ENCODE measurements around the gene BLTP1. TPM values are rescaled to one million over a fixed set of nuclear protein-coding genes. Genes with fewer than 3 reads are reported as not detected.

The BLTP1 gene
- total RNA-seq, 2 experiments from 2014 or later = 26.6 to 30.7 TPM

- DNase-seq = no peak
- H3K4me3 Mint-ChIP-seq = no peak overlapping the region
- no peaks in the 10 kb centered on the region for H3K27me3 Mint-ChIP-seq
- intact Hi-C loops (cut with micrococcal nuclease) = no loop called here
- H3K4me1 Mint-ChIP-seq (ENCODE audit: low read depth) = peaks cover 24% of the 10 kb centered on the region
- ChIA-PET POLR2A (no interaction called here), CTCF (no interaction called here)
- peaks cover 3% of the 10 kb centered on the region for H3K36me3 Mint-ChIP-seq
- no peak overlapping the region for H3K27ac Mint-ChIP-seq
- H3K9me3 Mint-ChIP-seq = no peaks in the 10 kb centered on the region
Observed at GRCh38 chr4:122132891-122133290, 19.2 kb upstream of the BLTP1 start.

GRCh38 chr4:122139139-122139538, 13.0 kb upstream of the BLTP1 start:
- H3K9me3 Mint-ChIP-seq = no peaks in the 10 kb centered on the region
- ChIA-PET CTCF (interaction anchor here (0.6 kb wide), 1 partner anchor 444 kb away, joined by 3 read pairs; no protein-coding TSS in a partner anchor), POLR2A (no interaction called here)
- H3K27ac Mint-ChIP-seq = no peak overlapping the region
- DNase-seq = no peak
- H3K4me1 Mint-ChIP-seq (ENCODE audit: low read depth) = no peaks in the 10 kb centered on the region
- intact Hi-C loops (cut with micrococcal nuclease) = no loop called here
- no peak overlapping the region for H3K4me3 Mint-ChIP-seq
- H3K36me3 Mint-ChIP-seq = no peaks in the 10 kb centered on the region
- H3K27me3 Mint-ChIP-seq = no peaks in the 10 kb centered on the region

GRCh38 chr4:122140834-122141233, 11.3 kb upstream of the BLTP1 start:
- no peak overlapping the region for H3K27ac Mint-ChIP-seq
- DNase-seq = no peak
- no peak overlapping the region for H3K4me3 Mint-ChIP-seq
- H3K27me3 Mint-ChIP-seq = no peaks in the 10 kb centered on the region
- ChIA-PET POLR2A (no interaction called here), CTCF (no interaction called here)
- intact Hi-C loops (cut with micrococcal nuclease) = no loop called here
- no peaks in the 10 kb centered on the region for H3K4me1 Mint-ChIP-seq (ENCODE audit: low read depth)
- H3K36me3 Mint-ChIP-seq = no peaks in the 10 kb centered on the region
- no peaks in the 10 kb centered on the region for H3K9me3 Mint-ChIP-seq

GRCh38 chr4:122142687-122143086, 9.4 kb upstream of the BLTP1 start:
- Mint-ChIP-seq H3K4me3 (no peak overlapping the region), H3K27ac (no peak overlapping the region), H3K27me3 (no peaks in the 10 kb centered on the region), H3K4me1 (ENCODE audit: low read depth) (no peaks in the 10 kb centered on the region), H3K9me3 (no peaks in the 10 kb centered on the region), H3K36me3 (no peaks in the 10 kb centered on the region)
- DNase-seq = no peak
- CTCF ChIA-PET = interaction anchor here (0.7 kb wide), 1 partner anchor 12 kb away, joined by 3 read pairs; no protein-coding TSS in a partner anchor
- POLR2A ChIA-PET = no interaction called here
- intact Hi-C loops (cut with micrococcal nuclease) = no loop called here

GRCh38 chr4:122146652-122147051, 5.5 kb upstream of the BLTP1 start:
- CTCF ChIA-PET = no interaction called here
- no peaks in the 10 kb centered on the region for H3K27me3 Mint-ChIP-seq

GRCh38 chr4:122150931-122151330, 1.2 kb upstream of the BLTP1 start:
- H3K27me3 Mint-ChIP-seq = no peaks in the 10 kb centered on the region
- H3K9me3 Mint-ChIP-seq = no peaks in the 10 kb centered on the region
- peaks cover 39% of the 10 kb centered on the region for H3K4me1 Mint-ChIP-seq (ENCODE audit: low read depth)
- intact Hi-C loops (cut with micrococcal nuclease) = loop anchor here (1.0 to 5.0 kb wide), 6 partner anchors 20 to 771 kb away; partner anchors contain the start of genes BBS12, BBS7 and NUDT6
- DNase-seq = no peak
- CTCF ChIA-PET = no interaction called here
- H3K27ac Mint-ChIP-seq = peak overlapping the region; percentile 93
- H3K4me3 Mint-ChIP-seq = peak overlapping the region; percentile 92
- peaks cover 8% of the 10 kb centered on the region for H3K36me3 Mint-ChIP-seq
- POLR2A ChIA-PET = no interaction called here

More at GRCh38 chr4:122146652-122147051, 5.5 kb upstream of the BLTP1 start:
- H3K4me3 Mint-ChIP-seq = no peak overlapping the region
- intact Hi-C loops (cut with micrococcal nuclease) = no loop called here
- no peaks in the 10 kb centered on the region for H3K9me3 Mint-ChIP-seq
- H3K4me1 Mint-ChIP-seq (ENCODE audit: low read depth) = peaks cover 20% of the 10 kb centered on the region
- H3K27ac Mint-ChIP-seq = no peak overlapping the region
- no peaks in the 10 kb centered on the region for H3K36me3 Mint-ChIP-seq
- DNase-seq = no peak
- POLR2A ChIA-PET = no interaction called here

GRCh38 chr4:122152711-122153226, 638 bp downstream of the BLTP1 start:
- Mint-ChIP-seq H3K4me1 (ENCODE audit: low read depth) (peaks cover 58% of the 10 kb centered on the region), H3K4me3 (peak overlapping the region; percentile 92), H3K27ac (peak overlapping the region; percentile 69), H3K9me3 (peaks cover 2% of the 10 kb centered on the region), H3K27me3 (no peaks in the 10 kb centered on the region), H3K36me3 (peaks cover 22% of the 10 kb centered on the region)
- DNase-seq = peak; percentile 46
- intact Hi-C loops (cut with micrococcal nuclease) = loop anchor here (1.0 to 5.0 kb wide), 8 partner anchors 202 to 770 kb away; partner anchors contain the start of genes BBS12, EXOSC9, IL2 and NUDT6
- ChIA-PET POLR2A (no interaction called here), CTCF (no interaction called here)

- DNase-seq = no peak
- intact Hi-C loops (cut with micrococcal nuclease) = no loop called here
- no peak overlapping the region for H3K4me3 Mint-ChIP-seq
- peaks cover 27% of the 10 kb centered on the region for H3K36me3 Mint-ChIP-seq
- H3K27me3 Mint-ChIP-seq = no peaks in the 10 kb centered on the region
- H3K4me1 Mint-ChIP-seq (ENCODE audit: low read depth) = peaks cover 44% of the 10 kb centered on the region
- peaks cover 2% of the 10 kb centered on the region for H3K9me3 Mint-ChIP-seq
- ChIA-PET CTCF (no interaction called here), POLR2A (no interaction called here)
- H3K27ac Mint-ChIP-seq = peak overlapping the region; percentile 70
Observed at GRCh38 chr4:122156819-122157218, 4.7 kb downstream of the BLTP1 start.

GRCh38 chr4:122163301-122163700, 11.2 kb downstream of the BLTP1 start:
- Mint-ChIP-seq H3K4me1 (ENCODE audit: low read depth) (peaks cover 23% of the 10 kb centered on the region), H3K27ac (peak overlapping the region; percentile 34), H3K4me3 (no peak overlapping the region), H3K27me3 (no peaks in the 10 kb centered on the region), H3K36me3 (peaks cover 8% of the 10 kb centered on the region), H3K9me3 (no peaks in the 10 kb centered on the region)
- ChIA-PET POLR2A (no interaction called here), CTCF (no interaction called here)
- DNase-seq = no peak
- intact Hi-C loops (cut with micrococcal nuclease) = no loop called here

GRCh38 chr4:122163767-122164166, 11.6 kb downstream of the BLTP1 start:
- POLR2A ChIA-PET = no interaction called here
- Mint-ChIP-seq H3K4me3 (no peak overlapping the region), H3K27me3 (no peaks in the 10 kb centered on the region), H3K36me3 (peaks cover 8% of the 10 kb centered on the region), H3K9me3 (no peaks in the 10 kb centered on the region), H3K27ac (peak overlapping the region; percentile 34), H3K4me1 (ENCODE audit: low read depth) (peaks cover 23% of the 10 kb centered on the region)
- intact Hi-C loops (cut with micrococcal nuclease) = no loop called here
- CTCF ChIA-PET = no interaction called here
- DNase-seq = no peak

GRCh38 chr4:122167369-122167768, 15.2 kb downstream of the BLTP1 start:
- intact Hi-C loops (cut with micrococcal nuclease) = no loop called here
- Mint-ChIP-seq H3K27me3 (no peaks in the 10 kb centered on the region), H3K4me1 (ENCODE audit: low read depth) (peaks cover 21% of the 10 kb centered on the region), H3K9me3 (no peaks in the 10 kb centered on the region), H3K36me3 (peaks cover 4% of the 10 kb centered on the region), H3K4me3 (no peak overlapping the region), H3K27ac (no peak overlapping the region)
- ChIA-PET CTCF (no interaction called here), POLR2A (no interaction called here)
- no peak for DNase-seq

- Mint-ChIP-seq H3K27me3 (no peaks in the 10 kb centered on the region), H3K9me3 (no peaks in the 10 kb centered on the region), H3K27ac (no peak overlapping the region), H3K4me3 (no peak overlapping the region), H3K4me1 (ENCODE audit: low read depth) (peaks cover 19% of the 10 kb centered on the region), H3K36me3 (peaks cover 8% of the 10 kb centered on the region)
- ChIA-PET CTCF (interaction anchor here (0.6 to 1.1 kb wide), 2 partner anchors 9 to 757 kb away, joined by 3 to 4 read pairs; no protein-coding TSS in a partner anchor), POLR2A (interaction anchor here (0.7 kb wide), 1 partner anchor 15 kb away, joined by 3 read pairs; no protein-coding TSS in a partner anchor)
- DNase-seq = no peak
- intact Hi-C loops (cut with micrococcal nuclease) = no loop called here
Observed at GRCh38 chr4:122170775-122171174, 18.6 kb downstream of the BLTP1 start.

GRCh38 chr4:122171323-122171722, 19.2 kb downstream of the BLTP1 start:
- intact Hi-C loops (cut with micrococcal nuclease) = no loop called here
- no peak for DNase-seq
- Mint-ChIP-seq H3K27me3 (no peaks in the 10 kb centered on the region), H3K4me3 (no peak overlapping the region), H3K9me3 (no peaks in the 10 kb centered on the region), H3K36me3 (peaks cover 8% of the 10 kb centered on the region), H3K27ac (no peak overlapping the region), H3K4me1 (ENCODE audit: low read depth) (peaks cover 19% of the 10 kb centered on the region)
- ChIA-PET CTCF (interaction anchor here (0.6 to 1.1 kb wide), 2 partner anchors 9 to 756 kb away, joined by 3 to 4 read pairs; no protein-coding TSS in a partner anchor), POLR2A (interaction anchor here (0.7 kb wide), 1 partner anchor 15 kb away, joined by 3 read pairs; no protein-coding TSS in a partner anchor)

Data from activated CD4-positive, alpha-beta memory T cell treated with anti-CD3 and anti-CD28 coated beads for 36 hours (primary cell).